T-helper 2 cell (primary cell): ENCODE data around the gene PCDH9.
"Not testable (repeated sequence)": the region's sequence is repeated elsewhere in the genome, so short reads cannot be mapped to it uniquely, and the experiment has no call there.

ENCODE experiments used
- DNase-seq, 5 experiments: peaks; one replicate each; pipeline versions ENCODE4 v3.0.0 to v3.0.0-alpha.2; 2012 to 2022

Gene PCDH9

GRCh38 chr13:66314911-66315310, 915.2 kb downstream of the PCDH9 start:
- no peak for DNase-seq

- DNase-seq: no peak
These were observed 916.7 kb downstream of the PCDH9 start for GRCh38 chr13:66313413-66313812.

- no peak for DNase-seq
These were observed 917.6 kb downstream of the PCDH9 start for GRCh38 chr13:66312312-66313087.

DNA sequence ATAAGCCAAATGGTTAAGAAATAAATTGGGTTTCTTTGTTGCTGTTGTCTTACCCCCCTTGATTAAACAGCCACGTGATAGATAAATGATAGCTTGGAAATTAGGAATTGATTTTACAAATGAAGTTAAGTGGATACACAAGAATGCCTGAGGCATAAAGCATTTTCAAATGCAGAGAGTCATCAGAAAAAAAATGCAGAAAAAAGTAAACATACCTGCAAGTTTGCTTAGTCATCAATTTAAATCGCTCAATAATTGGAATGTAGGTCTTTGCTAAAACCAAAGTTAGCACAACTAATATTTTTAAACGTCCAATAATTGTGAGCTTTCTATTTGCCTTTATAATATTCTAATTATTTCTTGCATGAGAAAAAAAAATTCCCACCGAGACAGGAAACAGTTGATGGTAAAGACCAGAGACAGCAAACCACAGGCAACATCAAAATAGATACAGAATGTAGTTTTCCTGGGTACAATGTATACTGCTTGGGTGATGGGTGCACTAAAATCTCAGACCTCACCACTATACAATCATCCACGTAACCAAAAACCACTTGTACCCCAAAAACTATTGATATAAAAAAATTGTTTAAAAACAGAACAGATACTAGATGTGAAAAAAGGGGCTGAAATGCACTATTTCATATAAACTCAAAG, 924.0 kb downstream of the PCDH9 start:
- DNase-seq: no peak

DNA sequence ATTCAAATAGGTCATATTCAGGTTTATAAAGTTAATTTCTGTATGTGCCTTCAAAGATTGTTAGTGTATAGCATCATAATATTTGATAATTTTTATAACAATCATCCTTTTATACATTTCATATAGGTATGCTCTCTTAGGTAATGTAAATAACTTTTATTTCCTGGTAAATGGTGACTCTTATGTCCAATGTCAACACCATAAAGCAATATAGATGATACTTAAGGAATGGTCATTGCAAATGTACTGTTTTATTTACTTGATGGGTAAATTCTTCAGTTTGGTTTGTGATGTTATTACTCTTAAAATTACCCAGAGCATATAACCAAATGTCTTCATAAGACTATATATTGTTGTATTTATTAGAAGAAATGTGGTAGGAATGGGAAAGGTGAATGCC, 928.7 kb downstream of the PCDH9 start:
- DNase-seq: no peak

- DNase-seq: no peak
These were observed 929.1 kb downstream of the PCDH9 start for GRCh38 chr13:66301006-66301405.

DNA sequence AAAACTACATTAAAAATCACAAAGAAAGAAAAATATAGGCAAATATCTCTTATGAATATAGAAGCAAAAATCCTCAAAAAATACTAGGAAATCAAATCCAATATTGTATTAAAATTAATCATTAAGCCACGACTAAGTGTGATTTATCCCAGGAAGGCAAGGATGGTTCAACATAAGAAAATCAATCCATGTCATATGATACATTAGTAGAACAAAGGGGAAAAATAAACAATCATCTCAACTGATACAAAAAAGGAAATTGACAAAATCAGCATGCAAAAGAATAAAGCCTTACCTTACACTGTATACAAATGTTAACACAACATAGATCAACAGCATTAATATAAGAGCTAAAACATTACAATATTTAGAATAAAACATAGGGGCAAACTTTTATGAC, 933.3 kb downstream of the PCDH9 start:
- no peak for DNase-seq

DNA sequence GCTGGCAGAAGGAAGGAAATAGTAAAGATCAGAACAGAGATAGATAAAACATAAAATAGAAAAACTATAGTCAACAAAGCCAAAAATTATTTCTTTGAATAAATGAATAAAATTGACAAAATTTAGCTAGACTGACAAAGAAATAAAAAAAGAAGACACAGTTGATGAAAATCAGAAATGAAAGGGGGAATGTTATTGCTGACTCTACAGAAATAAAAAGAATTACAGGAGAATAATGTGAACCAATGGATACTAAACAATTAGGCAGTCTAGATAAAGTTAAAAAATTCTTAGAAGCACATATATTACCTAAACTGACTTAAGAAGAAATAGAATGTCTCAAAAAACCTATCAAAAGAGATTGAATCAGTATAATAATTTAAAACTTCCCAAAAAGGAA, 933.8 kb downstream of the PCDH9 start:
- no peak for DNase-seq

- not testable (repeated sequence) for DNase-seq
These were observed 943.3 kb downstream of the PCDH9 start for GRCh38 chr13:66286806-66287205.

DNA sequence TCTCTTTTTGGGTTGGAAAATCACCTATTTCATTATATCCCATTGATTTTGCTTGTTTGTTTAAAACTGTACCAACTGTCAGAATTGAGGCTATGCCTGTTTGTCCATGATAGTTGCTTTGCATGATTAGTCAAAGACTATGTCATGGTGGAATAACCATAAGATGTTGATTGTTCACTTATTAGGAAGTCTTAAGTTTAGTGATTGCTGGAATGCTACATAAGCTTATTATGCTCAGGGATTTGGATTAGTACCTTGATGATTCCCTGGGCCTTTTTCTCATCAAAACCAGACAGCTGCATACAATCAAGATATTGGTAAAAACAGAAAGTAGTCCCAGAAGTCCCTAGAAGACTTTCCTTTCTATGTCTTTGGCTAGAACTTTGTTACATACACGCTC, 954.7 kb downstream of the PCDH9 start:
- no peak for DNase-seq

DNA sequence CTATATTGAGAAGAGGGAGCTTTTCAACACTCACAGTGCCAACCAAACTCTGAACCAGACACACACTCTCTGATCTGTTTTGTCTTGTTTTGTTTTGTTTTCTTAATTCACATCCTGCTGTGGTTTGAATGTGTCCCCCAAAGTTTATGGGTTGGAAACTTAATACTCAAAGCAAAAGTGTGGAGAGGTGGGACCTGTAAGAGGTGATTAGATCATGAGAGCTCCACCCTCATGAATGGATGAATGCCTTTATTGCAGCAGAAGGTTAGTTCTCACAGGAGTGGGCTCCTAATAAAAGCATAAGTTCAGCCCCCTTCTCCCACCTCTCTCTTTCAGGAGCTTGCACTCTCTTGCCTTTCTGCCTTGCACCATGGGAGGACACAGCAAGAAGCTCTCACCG, 957.1 kb downstream of the PCDH9 start:
- peak in 1 of 5 experiments; percentile 35 for DNase-seq

GRCh38 chr13:66266761-66267160, 963.4 kb downstream of the PCDH9 start:
- DNase-seq: no peak

- DNase-seq: no peak
These were observed 963.8 kb downstream of the PCDH9 start for GRCh38 chr13:66266348-66266747.

DNA sequence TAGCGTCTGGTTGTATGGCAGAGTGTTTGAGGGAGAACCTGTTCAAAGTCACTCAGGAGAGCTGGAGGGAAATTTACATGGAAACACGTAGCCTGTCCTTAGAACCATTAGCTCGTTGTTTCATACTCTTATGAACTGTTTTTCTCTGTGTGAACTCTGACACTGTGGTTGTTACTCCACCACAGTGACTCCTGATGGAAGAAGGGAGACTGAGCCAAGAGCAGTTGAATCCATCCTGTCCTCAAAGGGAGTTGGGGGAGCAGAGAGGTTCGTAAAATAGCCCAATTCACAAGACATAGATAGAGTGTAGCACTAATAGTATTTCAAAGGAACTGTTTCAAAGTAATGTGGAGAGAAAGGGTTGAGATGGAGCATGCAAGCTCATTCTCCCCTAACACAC, 964.8 kb downstream of the PCDH9 start:
- DNase-seq: no peak

GRCh38 chr13:66264971-66265370, 965.2 kb downstream of the PCDH9 start:
- DNase-seq: no peak

DNA sequence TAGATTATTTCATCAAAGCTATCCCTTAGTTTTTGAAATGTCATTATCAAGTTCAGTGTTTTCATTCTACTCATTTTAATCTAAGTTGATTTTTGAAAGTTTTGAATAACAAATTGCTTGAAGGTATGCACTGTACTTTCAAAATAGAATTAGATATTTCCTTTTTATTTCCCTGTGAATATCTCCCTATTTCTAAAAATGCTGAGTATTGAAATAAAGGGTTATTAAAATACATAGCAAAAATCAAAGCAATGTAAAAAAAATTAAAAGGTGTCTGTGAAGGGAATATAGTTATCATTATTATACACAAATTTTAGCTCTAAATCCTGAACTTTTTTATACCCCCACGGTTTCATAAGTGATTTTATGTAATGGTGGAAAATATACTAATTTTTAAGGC, 967.8 kb downstream of the PCDH9 start:
- no peak for DNase-seq

- not testable (repeated sequence) for DNase-seq
These were observed 970.7 kb downstream of the PCDH9 start for GRCh38 chr13:66259426-66259825.
